HG02970 (cell line): ENCODE measurements around the gene BBS5.
"Not testable (repeated sequence)": the region's sequence is repeated elsewhere in the genome, so short reads cannot be mapped to it uniquely, and the experiment has no call there.

ENCODE experiments used
- ATAC-seq: cut with Tn5 transposase; IDR thresholded peaks from one replicate; pipeline ENCODE4 v1.9.1; 2021; ENCODE audit warnings: mild to moderate bottlenecking, moderate library complexity, moderate number of reproducible peaks; ENCODE audit not compliant: unreplicated experiment, low FRiP score

Gene BBS5

GRCh38 chr2:169539460-169539859 is 60.2 kb downstream of the BBS5 start:
- ATAC-seq = not testable (repeated sequence)

DNA sequence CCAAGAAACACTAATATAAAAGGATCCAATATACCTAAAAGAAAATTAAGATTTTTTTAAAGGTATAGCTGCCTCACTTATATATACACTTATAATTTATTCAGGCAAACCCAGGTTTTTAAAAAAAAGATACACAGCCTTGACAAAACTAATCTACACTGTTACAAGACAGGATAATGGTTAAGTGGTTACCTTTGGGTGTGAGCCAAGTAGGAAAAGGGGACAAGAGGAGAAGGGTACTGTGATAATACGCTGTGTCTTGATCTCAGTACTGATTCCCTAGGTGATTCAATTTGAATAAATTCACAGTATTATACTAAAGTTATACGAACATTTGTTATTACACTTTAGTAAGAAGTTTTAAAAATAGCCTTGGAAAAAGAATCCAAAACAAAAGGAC is 60.9 kb downstream of the BBS5 start:
- ATAC-seq = no peak

DNA sequence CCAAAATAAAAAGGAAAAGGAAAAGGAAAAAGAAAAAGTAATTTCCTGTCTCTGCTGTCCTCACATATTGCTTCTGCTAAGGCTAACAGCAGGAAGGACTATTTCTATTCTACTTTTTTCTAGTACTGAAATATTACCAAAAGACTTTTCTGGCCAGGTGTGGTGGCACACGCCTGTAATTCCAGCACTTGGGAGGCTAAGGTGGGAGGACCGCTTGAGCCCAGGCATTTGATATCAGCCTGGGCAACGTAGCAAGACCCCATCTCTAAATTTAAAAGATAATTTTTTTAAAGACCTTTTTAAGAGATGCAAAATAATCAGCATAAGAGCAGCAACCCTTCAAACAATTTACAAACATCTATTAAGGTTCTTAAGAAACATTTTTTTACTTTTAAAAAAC is 63.1 kb downstream of the BBS5 start:
- ATAC-seq = no peak

DNA sequence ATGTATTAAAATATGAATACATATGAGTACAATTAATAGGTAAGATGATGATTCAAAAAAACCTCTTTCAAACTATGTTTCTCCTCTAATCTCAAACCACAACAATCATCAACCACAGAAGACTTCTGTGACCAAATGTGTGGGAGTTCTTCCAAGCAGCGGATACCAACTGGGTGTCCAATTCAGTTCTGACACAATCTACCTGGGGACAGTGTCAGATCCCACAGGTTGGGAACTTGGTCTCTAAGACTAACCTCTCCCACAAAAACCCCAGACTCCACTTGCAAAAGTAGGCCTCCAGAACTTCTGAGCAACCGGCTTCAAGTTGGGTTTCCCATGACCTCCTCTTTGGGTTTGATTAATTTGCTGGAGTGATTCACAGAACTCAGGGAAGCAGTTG is 67.5 kb downstream of the BBS5 start:
- no peak for ATAC-seq
